HK-2 (cell line): ENCODE results near the gene PSMC6.

Source experiments
- DNase-seq: peaks from one replicate; pipeline ENCODE4 v3.0.0-alpha.2; 2018; ENCODE audit not compliant: unreplicated experiment

PSMC6 gene

DNA sequence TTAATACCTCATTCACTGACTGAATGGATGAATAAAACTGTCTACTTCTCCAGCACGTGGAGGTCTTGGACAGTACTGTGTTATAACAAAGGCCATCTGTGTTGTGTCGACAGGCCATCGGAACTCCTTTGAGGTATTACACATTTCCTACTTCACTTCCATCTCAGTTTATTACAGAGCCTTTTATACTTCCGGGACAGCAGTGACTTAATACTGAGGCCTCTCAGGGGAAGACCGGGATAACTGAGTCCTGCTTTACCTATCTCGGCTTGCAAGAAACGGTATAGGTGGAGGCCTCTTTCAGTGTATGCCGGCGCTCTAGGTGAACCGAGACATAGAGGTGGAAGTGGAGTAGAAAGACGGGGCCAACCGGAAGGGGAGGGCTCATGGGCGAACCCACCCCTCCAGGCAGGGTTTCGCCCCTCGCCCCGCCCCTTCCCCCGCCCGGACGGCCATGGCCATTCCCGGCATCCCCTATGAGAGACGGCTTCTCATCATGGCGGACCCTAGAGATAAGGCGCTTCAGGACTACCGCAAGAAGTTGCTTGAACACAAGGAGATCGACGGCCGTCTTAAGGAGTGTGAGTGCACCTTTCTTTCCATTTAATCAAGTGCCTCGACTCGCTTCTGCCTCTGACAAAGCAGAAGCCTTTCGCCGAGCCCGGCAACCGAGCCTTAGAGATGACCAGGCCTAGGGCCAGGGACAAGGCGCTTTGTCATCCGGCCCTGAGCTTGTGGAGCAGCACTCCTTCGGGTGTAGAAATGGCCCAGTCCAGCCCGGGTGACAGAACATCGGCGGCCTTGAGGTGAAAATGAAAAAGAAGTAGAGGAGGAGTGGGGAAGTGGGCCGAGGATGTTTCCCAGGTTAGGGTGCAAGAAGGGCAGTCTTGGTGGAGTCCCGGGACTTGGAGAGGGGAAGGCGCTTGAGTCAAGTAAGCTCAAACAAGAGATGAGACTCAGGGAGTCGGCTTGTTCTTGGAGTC, at the start of gene PSMC6:
TSS of gene PSMC6 (plus strand) at position 477 of the 983 bp plus-strand sequence. CDS start at position 497, 20 bp downstream.
- peak; percentile 91 for DNase-seq

DNA sequence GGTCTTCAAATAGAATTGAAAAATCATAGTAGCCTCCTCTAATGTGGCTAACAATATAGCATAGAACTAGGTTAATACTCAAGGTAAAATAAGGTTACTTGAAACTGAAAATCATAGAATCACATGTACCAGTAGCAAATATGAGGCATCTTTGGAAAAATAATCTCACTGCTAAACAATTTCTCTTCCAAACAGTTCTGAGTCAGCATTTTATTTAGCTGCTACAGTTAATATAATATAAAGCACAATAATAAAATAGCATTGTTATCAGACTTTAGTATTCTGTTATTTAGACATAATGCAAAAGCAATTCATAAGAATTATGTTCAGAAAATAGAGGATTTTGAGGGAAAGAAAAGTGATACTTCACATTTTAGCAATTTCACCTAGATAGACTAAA, 46.7 kb upstream of the PSMC6 start:
- no peak for DNase-seq

DNA sequence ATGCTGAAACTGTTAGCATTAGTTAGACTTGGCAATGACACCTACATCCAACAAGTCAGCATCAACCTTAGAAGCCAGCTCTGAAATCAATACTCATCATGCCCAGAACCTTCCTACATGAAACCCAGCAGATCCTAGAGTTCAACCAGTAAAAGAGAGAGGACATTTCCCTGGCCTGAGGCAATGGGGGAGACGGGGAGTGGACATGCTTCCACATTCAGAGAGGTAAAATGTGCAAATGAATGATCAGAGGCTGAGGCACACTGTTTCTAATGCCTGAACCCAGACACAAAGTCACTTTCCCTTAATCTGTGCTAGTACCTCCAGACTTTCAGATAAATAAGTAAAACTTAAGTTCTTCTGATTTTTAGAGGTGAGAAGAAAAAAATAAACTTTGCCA, 46.2 kb upstream of the PSMC6 start:
- DNase-seq: no peak

DNA sequence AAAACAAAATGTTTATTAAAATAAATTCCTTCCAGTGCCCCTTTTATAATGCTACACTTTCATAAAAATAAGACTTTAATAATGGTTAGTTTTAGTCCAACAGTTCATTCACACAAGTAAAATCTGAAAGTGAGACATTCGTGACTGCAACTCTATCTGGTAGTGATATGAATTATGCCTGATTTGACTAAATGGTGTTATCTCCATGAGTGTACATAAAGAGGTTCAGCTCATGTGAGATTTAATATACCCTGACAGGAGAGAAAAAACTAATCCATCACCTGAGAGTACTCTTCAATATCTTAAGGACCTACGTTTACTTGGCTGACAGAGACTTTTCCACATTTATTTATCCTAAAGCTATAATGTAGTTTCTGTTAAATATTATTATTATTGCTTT, 45.7 kb upstream of the PSMC6 start:
- DNase-seq: no peak

DNA sequence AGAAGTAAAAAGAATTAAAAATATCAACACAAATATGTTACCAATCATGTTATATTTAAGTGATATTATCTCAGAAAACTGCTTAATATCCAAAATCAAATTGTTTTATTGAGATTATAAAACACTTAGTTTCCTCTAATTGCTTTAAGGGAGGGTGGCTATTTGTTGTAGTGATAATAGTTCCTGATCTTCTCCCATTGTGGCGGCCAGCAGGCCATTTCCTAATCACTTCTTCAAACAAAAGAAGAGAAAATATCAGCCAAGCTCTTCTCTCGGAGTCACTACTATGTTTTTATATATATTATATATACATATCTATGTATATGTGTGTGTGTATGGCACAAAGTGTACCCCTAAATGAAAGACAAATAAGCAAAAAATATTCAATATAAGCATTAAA, 43.1 kb upstream of the PSMC6 start:
- no peak for DNase-seq

DNA sequence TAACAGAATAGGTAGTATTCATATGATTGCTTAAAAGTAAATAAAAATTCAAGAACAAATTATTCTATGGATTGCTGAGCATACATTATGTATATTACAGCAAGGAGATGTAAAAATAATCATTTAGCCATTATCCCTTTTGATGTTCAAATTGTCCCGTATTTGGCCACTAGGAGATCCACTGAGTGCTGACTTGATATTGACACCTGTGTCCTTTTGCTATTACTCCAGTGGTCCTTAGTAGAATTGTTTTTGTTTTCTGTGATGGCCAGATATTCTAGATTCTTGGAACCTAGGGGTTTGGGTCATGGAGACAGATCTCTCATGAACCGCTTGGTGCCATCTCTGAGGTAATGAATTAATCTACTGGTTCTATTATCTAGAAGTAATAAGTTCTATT, 28.4 kb upstream of the PSMC6 start:
- no peak for DNase-seq

DNA sequence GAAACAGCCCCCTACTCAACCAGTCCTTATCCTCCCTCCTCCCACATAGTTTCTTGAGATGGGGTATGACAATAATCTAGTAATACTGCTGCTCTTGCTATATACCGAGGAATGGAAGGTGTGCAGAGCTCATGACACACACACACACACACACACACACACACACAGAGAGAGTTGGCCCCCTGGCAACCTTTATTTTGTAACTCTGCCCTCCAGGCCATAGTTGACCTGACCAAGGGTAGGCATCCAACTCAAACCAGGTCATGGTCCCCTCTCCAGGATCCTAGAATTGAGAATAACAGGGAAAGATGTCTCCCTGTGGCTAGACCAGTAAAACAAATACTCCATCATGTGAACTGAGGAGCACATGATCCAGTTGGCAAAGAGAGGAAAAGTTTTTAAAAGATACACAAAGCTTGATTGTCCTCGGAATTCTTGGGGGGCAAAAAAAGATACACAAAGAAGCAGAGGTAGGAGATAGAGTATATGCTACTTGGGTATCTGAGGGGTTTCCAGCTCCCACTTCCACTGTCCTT, 22.9 kb upstream of the PSMC6 start:
- no peak for DNase-seq

DNA sequence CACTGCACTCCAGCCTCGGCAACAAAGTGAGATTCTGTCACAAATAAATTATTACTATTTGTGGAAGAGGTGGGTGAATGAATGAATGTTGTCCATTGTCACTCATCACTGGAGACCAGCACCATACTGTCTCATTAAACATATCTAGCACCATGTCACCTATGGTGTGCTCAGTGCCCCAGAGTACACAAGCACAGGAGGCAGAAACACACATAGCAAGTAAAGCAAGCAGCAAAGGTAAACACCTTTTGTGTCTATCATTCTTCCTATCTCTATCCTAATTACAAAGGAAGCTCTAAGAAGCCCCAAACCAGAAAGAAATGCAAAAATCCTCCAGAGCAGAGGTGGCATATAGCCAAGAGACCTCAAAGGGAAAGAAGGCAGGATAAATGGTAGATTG, 20.8 kb upstream of the PSMC6 start:
- no peak for DNase-seq

DNA sequence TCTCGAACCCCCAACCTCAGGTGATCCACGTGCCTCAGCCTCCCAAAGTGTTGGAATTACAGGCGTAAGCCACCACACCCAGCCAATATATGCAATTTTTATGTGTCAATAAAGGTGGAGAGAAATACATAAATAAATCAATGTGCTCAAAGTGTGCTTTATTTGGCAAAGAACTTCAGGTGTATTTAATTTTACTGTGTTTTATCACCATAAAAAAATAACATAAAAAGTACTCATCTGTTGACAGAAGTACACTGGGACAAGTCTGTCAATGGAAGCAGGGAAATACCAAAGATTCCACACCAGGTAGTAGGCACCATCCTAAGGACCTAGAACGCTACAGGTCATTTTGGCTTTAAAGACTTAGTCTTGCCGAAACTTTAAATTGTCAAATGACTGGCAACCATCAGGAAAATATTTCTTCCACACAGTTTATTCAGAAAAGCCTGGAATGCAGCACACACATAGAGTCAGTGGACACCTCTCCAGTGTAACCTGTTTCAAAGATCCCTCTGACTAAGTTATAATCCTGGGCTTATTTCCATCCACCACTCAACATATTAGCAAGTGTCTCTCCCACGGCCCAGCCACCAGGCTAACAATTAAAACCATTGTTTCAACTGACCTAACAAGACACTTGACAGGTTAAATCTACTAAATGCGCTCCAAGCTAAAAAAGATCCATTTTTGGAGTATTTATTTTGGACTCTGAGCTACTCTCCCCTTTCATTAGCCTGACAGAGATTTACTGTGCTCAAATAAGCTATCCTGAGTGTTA, 15.8 kb upstream of the PSMC6 start:
- no peak for DNase-seq

DNA sequence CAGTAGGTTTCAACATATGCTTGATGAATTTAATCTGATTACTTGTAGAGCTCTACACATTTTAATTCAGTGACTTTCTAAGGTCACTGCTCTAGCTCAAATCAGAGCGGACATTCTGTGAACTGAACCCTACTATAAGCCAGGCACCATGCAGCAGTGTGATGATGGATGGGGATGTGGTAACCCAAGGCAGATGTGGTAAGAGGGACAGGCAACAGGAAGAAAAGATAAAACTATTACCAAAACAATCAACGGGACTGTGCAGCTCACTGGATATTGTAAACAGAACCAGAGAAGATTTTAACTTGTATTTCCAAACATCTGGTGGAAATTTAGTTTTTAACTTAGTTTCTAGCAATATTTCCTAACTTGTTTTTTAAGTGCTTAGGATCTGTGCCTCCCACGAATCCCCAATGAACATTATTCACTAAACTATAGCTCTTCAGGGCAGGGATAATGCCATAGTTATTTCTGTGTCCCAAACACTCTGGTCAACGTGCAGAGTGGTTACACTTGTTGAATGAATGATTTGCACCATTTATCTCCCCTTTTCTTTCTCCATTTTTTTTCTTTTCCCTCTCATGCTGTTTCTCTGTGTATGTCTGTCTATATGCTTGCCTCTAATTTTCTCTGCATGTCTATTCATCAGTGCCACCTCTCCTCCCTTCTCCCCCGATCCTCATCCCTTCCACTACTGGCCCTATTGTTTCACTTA, 14.6 kb upstream of the PSMC6 start:
- no peak for DNase-seq

DNA sequence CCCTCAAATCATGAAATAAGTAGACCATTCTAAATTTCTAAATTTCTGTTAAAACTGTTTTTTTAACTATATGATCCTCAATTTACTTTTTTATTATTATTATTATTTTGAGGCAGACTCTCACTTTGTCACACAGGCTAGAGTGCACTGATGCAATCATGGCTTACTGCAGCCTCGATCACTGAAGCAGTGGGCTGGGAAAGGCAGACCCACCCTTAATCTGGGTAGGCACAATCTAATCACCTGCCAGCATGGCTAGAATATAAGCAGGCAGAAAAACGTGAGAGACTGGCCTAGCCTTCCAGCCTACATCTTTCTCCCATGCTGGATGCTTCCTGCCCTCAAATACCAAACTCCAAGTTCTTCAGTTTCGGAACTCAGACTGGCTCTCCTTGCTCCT, 14.0 kb upstream of the PSMC6 start:
- DNase-seq: no peak

DNA sequence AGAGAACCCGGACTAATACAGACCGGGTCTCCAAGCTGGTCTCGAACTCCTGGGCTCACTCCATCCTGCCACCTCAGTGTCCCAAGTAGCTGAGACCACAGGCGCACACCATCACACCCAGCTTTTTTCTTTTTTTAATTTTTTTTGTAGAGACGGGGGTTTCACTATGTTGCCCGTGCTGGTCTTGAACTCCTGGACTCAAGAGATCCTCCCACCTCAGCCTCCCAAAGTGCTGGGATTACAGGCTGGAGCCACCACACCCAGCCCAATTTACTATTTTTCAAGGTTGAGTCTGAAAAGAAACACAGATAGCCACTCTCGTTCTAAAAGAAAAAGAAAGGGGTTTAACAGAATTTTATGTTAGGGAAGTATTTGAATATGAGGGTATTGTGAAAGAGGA, 13.5 kb upstream of the PSMC6 start:
- no peak for DNase-seq

DNA sequence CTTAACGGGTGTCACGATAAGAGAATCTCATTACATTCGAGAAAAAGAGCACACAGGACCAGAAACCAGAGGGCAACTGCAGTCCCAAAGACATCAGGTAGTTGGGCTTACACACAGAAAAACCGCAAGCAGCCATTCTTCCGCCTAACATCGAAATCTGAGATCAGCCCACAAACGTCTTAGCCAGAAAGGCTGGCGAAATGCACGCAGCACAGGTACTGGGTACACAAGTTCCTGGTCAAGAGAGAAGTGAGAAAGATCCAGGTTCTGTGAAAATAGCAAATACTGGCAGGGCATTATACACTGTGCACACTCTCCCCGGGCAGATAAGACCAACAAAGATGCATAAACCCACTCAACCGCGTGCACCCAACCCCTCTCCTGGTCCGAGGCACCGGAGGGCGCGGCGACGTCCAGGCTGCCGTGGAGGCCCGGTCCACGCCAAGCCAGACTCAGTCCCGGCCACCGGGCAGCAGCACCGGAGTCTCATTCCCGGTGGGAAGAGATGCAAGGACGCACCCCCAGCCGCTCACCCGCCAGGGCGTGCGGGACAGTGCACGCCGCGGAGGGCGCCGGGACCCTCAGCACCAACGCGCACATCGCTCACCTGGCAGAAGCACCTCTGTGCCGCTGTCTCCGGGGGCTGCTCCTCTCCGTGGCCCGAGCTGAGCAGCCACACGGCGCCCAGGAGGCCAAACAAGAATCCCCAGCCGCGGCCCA, 12.1 kb upstream of the PSMC6 start:
- peak; percentile 53 for DNase-seq

DNA sequence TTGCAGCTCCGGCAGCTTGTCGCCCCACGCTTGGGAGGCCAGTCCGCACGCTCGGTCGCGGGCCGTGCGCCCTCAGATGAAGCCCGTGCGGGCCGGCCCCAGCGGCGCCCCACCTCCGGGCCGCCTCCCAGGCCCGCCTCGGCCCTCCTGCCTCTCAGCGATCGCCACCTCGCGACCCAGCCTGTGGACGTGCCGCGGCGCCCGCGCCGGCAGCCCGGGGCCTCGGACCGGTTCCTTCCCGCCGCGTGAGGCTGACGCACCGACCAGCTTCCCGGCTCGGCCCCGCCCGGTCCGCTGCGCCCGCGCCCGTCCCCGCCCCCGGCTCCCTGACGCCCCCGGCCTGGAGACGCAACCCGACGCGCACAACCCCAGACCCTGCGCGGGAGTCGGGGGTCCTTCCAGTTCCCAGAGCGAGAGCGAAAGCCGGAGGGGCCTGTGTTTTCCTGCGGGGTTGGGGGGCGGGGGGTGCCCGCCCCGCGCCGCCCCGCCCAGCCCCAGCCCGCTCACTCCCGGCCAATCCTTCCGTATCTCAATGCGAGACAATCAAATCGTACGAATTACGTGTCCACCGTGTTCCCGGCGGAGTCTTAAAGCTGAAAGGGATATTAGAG, 11.4 kb upstream of the PSMC6 start, which contains the start of gene ERO1A:
TSS of gene ERO1A (minus strand) at position 78 of the 611 bp plus-strand sequence. CDS start at position 1, 77 bp downstream.
- DNase-seq: peak; percentile 90

DNA sequence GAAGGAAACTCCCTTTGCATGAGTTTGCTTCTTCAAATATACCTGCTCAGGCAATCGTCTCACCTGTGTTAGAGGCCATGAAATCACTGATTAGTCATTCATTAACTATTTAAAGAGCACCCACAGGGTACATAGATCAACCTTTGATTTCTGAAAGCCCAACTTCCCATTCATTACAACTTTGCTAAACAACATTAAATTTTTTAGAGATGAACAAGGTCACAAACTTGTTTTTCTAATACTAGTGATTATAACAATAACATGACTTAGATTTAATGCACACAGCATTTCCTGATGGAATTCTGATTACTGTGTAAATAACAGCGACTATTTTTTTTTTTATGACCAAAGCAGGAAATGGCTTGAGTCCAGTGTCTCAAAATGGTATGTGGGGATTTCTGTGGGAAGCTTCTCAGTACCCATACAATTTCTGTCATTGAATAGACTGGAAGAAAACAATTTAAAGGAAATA, 6.3 kb upstream of the PSMC6 start:
- no peak for DNase-seq

DNA sequence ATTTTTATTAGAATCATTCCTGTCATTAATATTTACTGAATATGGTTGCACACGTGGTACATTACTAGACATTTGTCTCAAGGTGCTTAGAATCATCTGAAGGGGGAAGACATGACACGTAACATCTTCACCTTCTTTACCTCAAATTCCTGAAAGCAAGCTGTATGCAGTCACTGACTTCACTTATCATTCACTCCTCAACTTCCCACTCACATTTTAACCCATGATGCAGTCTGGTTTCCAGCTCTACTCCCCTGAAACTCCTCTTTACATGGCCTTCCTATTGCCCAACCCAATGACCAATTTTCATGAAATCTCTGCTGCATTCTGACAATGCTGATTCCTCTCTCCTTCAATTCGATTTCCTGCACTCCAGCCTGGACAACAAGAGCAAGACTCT, 5.8 kb upstream of the PSMC6 start:
- no peak for DNase-seq

DNA sequence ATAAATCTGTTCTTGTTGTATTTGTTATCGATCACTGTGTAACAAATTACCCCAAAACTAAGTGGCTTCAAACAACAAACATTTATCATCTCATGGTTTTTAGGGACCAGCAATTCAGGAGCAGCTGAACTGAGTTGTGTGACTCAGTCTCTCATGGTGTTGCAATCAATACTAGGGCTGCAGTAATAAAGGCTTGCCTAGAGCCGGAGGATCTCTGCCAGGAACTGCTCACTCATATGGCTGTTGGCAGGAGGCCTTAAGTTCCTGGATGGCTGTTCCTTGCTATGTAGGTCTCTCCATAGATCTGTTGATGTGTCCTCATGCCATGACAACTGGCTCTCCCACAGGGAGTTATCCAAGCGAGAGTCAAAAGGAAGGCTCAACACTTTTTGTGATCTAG, 3.8 kb upstream of the PSMC6 start:
- DNase-seq: no peak

DNA sequence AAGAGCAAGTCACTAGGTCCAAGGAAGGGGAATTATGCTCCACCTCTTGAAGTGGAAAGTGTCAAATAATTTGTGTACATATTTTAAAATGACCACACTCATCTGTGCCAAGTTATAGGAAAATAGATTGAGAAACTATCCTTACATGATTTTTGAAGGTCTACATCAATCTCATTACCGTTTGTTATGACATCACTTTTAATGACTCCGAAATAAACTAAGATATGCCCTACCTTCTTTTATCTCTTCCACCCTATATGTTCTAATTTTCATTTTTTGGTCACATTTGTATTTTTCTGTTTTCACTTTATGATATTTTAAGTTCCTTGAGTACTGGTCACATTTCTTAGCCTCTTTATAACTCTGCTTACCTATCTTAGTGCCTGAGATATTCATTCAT, 3.3 kb upstream of the PSMC6 start:
- no peak for DNase-seq

DNA sequence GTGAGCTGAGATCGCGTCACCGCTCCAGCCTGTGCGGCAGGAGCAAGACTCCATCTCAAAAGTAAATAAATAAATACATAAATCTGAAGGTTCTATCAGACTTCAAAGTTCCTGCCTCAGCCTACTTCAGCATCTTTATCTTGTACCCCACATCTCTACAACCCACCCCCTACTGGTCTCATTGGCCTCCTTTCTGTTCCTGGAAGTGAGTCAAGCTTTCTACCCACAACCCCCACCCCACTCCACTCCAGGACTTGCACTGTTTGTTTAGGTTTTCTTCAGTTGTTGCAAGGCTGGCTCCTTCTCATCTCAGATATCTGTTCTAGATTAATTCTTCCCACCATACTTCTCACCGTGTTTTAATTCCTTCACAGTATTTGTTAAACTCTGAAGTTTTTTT, 714 bp upstream of the PSMC6 start:
- peak; percentile 35 for DNase-seq

DNA sequence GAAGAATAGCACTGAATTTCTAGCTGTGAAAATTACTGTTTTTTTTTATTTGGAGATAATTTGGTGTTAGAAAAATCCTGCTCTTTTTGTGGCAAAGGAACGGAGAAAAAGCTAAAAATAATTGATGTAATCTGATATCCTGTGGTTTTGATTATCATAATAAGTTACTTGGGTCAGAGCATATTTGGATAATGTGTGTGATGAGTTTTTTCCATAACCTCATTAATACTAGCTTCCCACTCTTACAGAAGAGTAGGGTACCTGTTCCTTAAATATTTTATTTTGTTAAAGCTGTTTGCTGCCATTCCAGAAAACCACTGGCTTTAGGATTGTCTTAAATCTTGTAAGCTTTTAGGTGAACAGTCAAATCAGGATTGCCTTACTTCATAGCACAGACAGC, 4.7 kb downstream of the PSMC6 start:
- DNase-seq: no peak

DNA sequence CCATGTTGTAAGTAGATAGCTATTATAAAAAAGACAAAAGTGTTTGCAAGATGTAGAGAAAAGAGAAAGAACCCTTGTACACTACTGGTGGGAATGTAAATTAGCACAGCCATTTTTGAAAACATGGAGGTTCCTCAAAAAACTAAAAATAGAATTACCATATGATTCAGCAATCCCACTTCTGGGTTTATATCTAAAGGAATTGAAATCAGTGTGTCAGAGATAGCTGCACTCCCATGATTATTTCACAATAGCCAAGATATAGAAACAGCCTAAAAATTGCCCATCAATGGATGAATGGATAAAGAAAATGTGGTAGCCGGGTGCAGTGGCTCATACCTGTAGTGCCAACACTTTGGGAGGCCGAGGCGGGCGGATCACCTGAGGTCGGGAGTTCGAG, 9.2 kb downstream of the PSMC6 start:
- no peak for DNase-seq
